NOMO-1 (cell line): Measurements from ENCODE around the gene DCAF7.

ENCODE experiments used
- DNase-seq, 2 experiments: peaks; one replicate each; lab custom pipeline; 2025; ENCODE audit not compliant: unreplicated experiment in 2 of 2; lab: John Stamatoyannopoulos, UW

DCAF7 gene

GRCh38 chr17:63543822-63544420 is 6.4 kb upstream of the DCAF7 start:
- no peak for DNase-seq

GRCh38 chr17:63544467-63545301 is 5.6 kb upstream of the DCAF7 start:
- no peak for DNase-seq

- DNase-seq = no peak
These were observed 3.8 kb upstream of the DCAF7 start for GRCh38 chr17:63546308-63547082.

GRCh38 chr17:63547083-63547523 is 3.2 kb upstream of the DCAF7 start:
- no peak for DNase-seq

- no peak for DNase-seq
These were observed 860 bp upstream of the DCAF7 start for GRCh38 chr17:63549289-63549945.

- no peak for DNase-seq
These were observed 751 bp downstream of the DCAF7 start for GRCh38 chr17:63550817-63551639.

- DNase-seq = no peak
These were observed 1.9 kb downstream of the DCAF7 start for GRCh38 chr17:63552211-63552610.

- peak in 1 of 2 experiments; percentile 57 for DNase-seq
These were observed 5.4 kb downstream of the DCAF7 start for GRCh38 chr17:63555500-63556156.

GRCh38 chr17:63557416-63557815 is 7.1 kb downstream of the DCAF7 start:
- DNase-seq = no peak

GRCh38 chr17:63558441-63558840 is 8.2 kb downstream of the DCAF7 start:
- no peak for DNase-seq

GRCh38 chr17:63561819-63562218 is 11.5 kb downstream of the DCAF7 start:
- no peak for DNase-seq

- DNase-seq = no peak
These were observed 13.1 kb downstream of the DCAF7 start for GRCh38 chr17:63563339-63563738.

GRCh38 chr17:63564562-63564961 is 14.3 kb downstream of the DCAF7 start:
- DNase-seq = no peak

GRCh38 chr17:63567229-63567628 is 17.0 kb downstream of the DCAF7 start:
- no peak for DNase-seq

GRCh38 chr17:63568563-63568962 is 18.3 kb downstream of the DCAF7 start:
- DNase-seq = no peak

- DNase-seq = no peak
These were observed 21.5 kb downstream of the DCAF7 start for GRCh38 chr17:63571632-63572310.

GRCh38 chr17:63573634-63574033 is 23.4 kb downstream of the DCAF7 start:
- DNase-seq = no peak

- no peak for DNase-seq
These were observed 27.9 kb downstream of the DCAF7 start for GRCh38 chr17:63578027-63578768.
